Ishikawa (cell line): ENCODE data around the gene MMP15.

ENCODE experiments used
- CEBPB ChIP-seq: IDR thresholded peaks from 2 replicates; pipeline ENCODE4 v1.6.1; 2012
- CREB1 ChIP-seq: IDR thresholded peaks from 2 replicates; pipeline ENCODE4 v1.6.1; 2012; ENCODE audit warnings: low read depth
- EGR1 ChIP-seq: IDR thresholded peaks from 2 replicates; pipeline ENCODE4 v1.6.1; 2012
- EP300 ChIP-seq: IDR thresholded peaks from 2 replicates; pipeline ENCODE4 v1.6.1; 2012; ENCODE audit warnings: borderline replicate concordance
- FOXM1 ChIP-seq: IDR thresholded peaks from 2 replicates; pipeline ENCODE4 v1.6.1; 2012; ENCODE audit warnings: low read depth, borderline replicate concordance
- NFIC ChIP-seq: IDR thresholded peaks from 2 replicates; pipeline ENCODE4 v1.6.1; 2012
- RAD21 ChIP-seq: IDR thresholded peaks from 2 replicates; pipeline ENCODE4 v1.6.1; 2012; ENCODE audit warnings: low read depth
- TAF1 ChIP-seq: IDR thresholded peaks from 2 replicates; pipeline ENCODE4 v1.6.1; 2012; ENCODE audit warnings: low read depth, mild to moderate bottlenecking
- TCF12 ChIP-seq: IDR thresholded peaks from 2 replicates; pipeline ENCODE4 v1.6.1; 2012; ENCODE audit warnings: low read depth
- TEAD4 ChIP-seq: IDR thresholded peaks from 2 replicates; pipeline ENCODE4 v1.6.1; 2012
- YY1 ChIP-seq: IDR thresholded peaks from 2 replicates; pipeline ENCODE4 v1.6.1; 2012; ENCODE audit warnings: low read depth
- ZBTB7A ChIP-seq: IDR thresholded peaks from 2 replicates; pipeline ENCODE4 v1.6.1; 2012; ENCODE audit warnings: low read depth
- TF ChIP-seq, protein P1 (sequence below): IDR thresholded peaks from 2 replicates; pipeline ENCODE4 v1.6.1; 2012; ENCODE audit warnings: low read depth, mild to moderate bottlenecking
- TF ChIP-seq, protein P2 (sequence below): IDR thresholded peaks from 2 replicates; pipeline ENCODE4 v1.6.1; 2012
- TF ChIP-seq, protein P3 (sequence below): IDR thresholded peaks from 2 replicates; pipeline ENCODE4 v1.6.1; 2012

Gene MMP15

DNA sequence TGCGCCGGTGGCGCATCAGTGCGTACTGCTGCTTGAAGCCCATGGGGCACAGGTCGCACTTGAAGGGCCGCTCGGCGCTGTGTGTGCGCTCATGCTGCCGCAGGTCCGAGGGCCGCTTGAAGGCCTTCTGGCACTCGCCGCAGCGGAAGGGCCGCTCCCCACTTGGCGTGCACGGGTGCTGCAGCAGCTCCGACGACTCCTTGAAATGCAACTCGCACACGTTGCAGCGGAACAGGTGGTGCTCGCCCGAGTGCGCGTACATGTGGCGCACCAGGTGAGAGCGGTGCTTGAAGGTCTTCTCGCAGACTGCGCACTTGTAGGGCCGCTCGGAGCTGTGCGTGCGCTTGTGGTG is 28.4 kb upstream of the MMP15 start:
- TF ChIP-seq, protein P1, sequence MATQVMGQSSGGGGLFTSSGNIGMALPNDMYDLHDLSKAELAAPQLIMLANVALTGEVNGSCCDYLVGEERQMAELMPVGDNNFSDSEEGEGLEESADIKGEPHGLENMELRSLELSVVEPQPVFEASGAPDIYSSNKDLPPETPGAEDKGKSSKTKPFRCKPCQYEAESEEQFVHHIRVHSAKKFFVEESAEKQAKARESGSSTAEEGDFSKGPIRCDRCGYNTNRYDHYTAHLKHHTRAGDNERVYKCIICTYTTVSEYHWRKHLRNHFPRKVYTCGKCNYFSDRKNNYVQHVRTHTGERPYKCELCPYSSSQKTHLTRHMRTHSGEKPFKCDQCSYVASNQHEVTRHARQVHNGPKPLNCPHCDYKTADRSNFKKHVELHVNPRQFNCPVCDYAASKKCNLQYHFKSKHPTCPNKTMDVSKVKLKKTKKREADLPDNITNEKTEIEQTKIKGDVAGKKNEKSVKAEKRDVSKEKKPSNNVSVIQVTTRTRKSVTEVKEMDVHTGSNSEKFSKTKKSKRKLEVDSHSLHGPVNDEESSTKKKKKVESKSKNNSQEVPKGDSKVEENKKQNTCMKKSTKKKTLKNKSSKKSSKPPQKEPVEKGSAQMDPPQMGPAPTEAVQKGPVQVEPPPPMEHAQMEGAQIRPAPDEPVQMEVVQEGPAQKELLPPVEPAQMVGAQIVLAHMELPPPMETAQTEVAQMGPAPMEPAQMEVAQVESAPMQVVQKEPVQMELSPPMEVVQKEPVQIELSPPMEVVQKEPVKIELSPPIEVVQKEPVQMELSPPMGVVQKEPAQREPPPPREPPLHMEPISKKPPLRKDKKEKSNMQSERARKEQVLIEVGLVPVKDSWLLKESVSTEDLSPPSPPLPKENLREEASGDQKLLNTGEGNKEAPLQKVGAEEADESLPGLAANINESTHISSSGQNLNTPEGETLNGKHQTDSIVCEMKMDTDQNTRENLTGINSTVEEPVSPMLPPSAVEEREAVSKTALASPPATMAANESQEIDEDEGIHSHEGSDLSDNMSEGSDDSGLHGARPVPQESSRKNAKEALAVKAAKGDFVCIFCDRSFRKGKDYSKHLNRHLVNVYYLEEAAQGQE: no peak
- no peak for TF ChIP-seq YY1
- TF ChIP-seq TCF12: no peak
- TF ChIP-seq FOXM1: no peak
- no peak for TF ChIP-seq CREB1
- TF ChIP-seq ZBTB7A: no peak
- no peak for TF ChIP-seq CEBPB
- no peak for TF ChIP-seq RAD21
- TF ChIP-seq, protein P2, sequence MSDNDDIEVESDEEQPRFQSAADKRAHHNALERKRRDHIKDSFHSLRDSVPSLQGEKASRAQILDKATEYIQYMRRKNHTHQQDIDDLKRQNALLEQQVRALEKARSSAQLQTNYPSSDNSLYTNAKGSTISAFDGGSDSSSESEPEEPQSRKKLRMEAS: no peak
- no peak for TF ChIP-seq EP300
- TF ChIP-seq TEAD4: no peak
- TF ChIP-seq TAF1: no peak
- TF ChIP-seq, protein P3, sequence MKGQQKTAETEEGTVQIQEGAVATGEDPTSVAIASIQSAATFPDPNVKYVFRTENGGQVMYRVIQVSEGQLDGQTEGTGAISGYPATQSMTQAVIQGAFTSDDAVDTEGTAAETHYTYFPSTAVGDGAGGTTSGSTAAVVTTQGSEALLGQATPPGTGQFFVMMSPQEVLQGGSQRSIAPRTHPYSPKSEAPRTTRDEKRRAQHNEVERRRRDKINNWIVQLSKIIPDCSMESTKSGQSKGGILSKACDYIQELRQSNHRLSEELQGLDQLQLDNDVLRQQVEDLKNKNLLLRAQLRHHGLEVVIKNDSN: no peak
- TF ChIP-seq EGR1: no peak
- no peak for TF ChIP-seq NFIC

DNA sequence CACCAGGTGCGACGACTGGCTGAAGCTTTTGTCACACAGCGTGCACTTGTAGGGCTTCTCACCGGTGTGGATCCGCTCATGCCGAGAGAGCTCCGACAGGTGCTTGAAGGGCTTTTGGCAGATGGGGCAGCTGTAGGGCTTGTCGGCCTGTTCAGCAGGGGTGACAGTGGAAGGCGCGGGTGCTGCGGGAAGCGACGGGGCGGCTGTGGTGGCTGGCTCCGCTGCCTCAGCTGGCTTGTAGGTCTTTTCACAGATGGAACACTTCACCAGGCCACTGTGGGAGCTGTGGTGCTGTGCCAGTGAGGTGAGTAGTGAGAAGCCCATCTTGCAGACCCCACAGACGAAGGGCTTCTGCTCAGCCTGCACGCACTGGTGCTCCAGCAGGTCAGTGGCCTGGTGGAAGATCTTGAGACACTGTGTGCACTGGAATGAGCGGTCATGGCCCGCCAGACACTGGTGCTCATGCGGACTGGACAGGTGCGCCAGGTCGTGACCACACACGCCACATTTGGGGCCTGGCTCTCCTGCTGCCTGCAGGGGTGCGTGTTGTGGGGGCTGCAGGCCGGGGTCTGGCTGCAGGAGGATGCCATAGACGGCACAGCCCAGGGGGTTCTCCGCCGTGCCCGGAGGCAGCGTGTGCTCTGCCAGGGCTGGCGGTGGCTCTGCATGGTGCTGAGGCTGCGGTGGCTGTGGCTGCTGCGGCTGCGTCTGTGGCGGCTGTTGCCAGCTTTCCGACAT is 27.9 kb upstream of the MMP15 start:
- TF ChIP-seq EGR1 (no peak), CEBPB (no peak), CREB1 (no peak), NFIC (no peak), FOXM1 (no peak), ZBTB7A (no peak), TEAD4 (no peak), TAF1 (no peak)

DNA sequence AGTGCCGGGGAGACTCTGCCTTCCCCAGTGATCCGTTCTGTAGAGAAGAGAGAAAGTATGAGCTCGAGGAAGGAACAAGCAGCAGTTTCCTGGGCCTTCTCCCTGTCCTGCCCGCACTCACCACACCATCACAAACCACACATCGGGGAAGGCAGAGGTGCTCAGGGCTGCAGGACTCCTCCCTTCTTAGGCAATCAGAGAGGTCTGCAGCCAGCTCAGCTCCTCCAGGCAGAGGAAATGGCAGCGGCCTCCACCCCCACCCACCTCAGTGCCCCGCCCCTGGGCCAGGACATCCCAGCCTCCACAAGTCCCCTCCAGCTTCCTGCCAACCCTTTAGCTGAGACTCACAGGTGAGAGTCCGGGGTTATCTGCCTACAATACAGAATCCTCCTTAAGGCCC is 27.1 kb upstream of the MMP15 start:
- TF ChIP-seq, protein P3: no peak
- TF ChIP-seq ZBTB7A (no peak), TEAD4 (no peak), EGR1 (no peak), TCF12 (no peak), YY1 (no peak), CEBPB (no peak), FOXM1 (no peak), NFIC (no peak), RAD21 (no peak)
- TF ChIP-seq, protein P1: no peak

DNA sequence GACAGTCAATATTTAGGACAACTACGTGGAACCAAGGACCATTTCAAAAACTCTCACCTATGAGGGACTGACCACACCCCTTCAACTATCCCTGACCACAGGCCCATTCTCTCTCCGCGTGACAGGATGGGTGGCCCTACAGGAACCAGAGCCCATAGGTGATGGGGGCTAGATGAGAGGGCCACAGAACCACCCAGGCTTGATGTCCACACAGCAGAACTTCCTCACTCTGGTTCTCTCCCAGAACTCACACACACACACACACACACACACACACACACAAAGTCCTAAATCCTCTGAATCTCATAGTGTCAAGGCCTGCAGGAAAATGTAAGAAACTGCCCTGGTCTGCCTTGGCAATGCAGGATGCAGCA is 26.6 kb upstream of the MMP15 start:
- TF ChIP-seq FOXM1 (no peak), TCF12 (no peak), RAD21 (no peak), CEBPB (no peak), CREB1 (no peak), TAF1 (no peak), EGR1 (no peak), TEAD4 (no peak), YY1 (no peak), EP300 (no peak)
- TF ChIP-seq, protein P3: no peak

DNA sequence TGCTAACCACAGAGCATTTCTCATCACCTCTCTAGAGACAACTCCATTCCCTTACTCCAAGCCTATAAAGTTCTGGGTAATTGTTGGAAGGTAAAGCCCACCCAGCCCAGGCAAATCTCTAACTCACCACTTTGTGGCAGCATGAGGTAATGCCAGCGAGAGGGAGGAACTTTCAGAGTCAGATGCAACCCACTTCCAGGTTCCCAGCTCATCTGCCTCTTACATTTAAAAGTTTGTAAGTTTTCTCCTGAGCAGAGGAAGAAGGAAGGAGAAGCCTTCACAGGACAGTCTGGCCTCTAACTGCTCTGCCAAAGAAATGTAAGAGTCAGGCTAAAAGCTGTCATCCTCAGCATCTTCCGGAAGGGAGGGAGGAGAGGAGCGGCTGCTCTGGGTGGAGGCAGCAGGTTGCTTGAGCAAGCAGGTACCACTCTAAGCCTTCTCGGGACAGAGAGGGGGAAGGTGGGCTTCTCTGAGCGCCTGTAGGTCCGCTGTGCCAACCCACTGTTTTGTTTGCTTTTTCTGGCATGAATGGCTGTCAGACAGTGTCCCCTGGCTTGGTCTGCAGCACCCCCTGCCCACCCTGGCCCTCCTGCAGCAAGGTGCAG is 26.1 kb upstream of the MMP15 start:
- TF ChIP-seq ZBTB7A (no peak), EGR1 (no peak), EP300 (no peak), RAD21 (no peak), YY1 (no peak), NFIC (no peak), TEAD4 (no peak)
- TF ChIP-seq, protein P2: no peak
- TF ChIP-seq, protein P1: no peak
- TF ChIP-seq, protein P3: no peak
